WI38 (cell line): ENCODE measurements around the gene SLC22A4.

Experiments
- H3K4me3 ChIP-seq: 2 replicates; pipeline ENCODE4 v1.5.1; 2011; ENCODE audit warnings: low read depth, mild to moderate bottlenecking, control low read depth, low read length
- TF ChIP-seq, protein P1 (sequence below): IDR thresholded peaks from 2 replicates; pipeline ENCODE4 v1.5.1; 2012; ENCODE audit warnings: low read depth, mild to moderate bottlenecking, control low read depth, low read length

Gene SLC22A4

DNA sequence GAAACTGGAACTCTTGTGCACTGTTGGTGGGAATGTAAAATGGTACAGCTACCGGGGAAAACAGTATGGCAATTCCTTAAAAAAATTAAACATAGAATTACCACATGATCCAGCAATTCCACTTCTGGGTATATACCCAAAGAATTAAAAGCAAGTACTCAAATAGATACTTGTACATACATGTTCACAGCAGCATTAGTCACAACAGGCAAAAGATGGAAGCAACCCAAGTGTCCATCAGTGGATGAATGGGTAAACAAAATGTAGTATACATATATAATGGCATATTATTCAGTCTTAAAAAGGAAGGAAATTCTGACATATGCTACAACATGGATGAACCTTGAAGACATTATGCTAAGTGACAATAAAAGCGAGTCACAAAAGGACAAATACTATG lies 67.9 kb downstream of the SLC22A4 start:
- H3K4me3 ChIP-seq = no peak overlapping the region
- TF ChIP-seq, protein P1, sequence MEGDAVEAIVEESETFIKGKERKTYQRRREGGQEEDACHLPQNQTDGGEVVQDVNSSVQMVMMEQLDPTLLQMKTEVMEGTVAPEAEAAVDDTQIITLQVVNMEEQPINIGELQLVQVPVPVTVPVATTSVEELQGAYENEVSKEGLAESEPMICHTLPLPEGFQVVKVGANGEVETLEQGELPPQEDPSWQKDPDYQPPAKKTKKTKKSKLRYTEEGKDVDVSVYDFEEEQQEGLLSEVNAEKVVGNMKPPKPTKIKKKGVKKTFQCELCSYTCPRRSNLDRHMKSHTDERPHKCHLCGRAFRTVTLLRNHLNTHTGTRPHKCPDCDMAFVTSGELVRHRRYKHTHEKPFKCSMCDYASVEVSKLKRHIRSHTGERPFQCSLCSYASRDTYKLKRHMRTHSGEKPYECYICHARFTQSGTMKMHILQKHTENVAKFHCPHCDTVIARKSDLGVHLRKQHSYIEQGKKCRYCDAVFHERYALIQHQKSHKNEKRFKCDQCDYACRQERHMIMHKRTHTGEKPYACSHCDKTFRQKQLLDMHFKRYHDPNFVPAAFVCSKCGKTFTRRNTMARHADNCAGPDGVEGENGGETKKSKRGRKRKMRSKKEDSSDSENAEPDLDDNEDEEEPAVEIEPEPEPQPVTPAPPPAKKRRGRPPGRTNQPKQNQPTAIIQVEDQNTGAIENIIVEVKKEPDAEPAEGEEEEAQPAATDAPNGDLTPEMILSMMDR = no peak

DNA sequence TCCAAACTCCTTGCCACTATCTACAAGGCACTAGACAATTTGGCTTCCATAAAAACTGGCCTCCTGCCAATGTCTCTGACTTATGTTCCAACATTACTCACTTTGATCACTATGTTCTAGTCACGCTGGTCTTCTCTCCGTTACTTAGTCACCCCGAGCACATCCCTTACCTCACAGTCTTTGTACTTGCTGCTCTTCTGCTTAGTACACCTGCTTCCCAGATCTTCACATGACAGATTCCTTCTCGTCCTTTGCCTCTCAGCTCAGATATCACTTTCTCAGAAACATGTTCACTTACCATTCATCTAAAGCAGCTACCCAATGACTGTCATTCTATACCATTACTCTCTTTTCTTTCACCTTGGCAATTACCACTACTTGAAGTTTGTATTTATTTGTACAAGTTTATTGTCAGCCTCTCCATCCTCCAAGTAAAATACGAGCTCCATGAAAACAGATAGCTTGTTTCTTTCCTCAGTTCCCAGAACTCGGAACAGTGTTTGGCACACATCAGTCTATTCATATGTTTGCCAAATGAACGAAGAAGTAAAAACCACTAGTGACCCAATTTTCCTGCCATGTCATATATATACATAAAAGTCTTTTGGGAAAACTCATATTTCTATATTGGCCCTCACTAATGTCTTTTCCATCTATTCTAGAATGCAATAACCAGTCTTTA lies 69.4 kb downstream of the SLC22A4 start:
- TF ChIP-seq, protein P1 = no peak
- H3K4me3 ChIP-seq = no peak overlapping the region

DNA sequence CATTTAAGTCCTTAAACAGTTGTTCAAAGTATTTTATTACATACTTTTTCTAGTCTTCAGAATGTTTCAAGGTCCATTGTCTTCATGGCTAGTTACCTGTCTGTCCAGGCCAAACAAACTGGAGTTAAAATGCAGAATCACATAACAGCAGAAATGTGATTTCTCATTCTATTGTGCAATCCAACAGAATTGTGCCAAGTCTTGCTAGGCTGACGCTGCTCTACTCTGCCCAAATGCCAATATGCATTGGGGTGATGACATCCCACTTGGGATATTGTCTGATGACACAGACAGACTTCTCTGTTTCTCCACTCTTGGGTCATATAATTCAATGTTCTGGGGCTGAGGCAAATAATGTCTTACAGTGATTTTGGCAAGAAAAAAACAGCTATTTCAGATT lies 70.1 kb downstream of the SLC22A4 start:
- H3K4me3 ChIP-seq = no peak overlapping the region
- TF ChIP-seq, protein P1 = no peak

DNA sequence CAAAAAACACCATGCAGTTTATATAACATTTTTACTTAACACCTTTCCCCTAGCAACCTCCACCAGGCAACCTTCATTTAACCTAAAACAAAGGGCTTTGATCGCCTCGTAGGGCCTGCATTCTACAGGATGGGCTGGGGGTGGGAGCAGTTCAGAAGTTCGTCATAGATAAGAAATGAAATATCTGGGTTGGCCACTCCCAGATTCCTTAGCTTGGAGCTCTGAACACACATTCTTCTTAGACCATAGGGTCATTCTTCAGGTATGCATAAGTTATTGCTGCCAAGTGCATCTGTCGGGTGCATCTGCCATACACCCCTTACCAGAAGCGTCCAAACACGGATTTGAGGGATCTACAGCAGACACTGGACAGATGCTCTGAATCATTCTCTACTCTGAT lies 71.0 kb downstream of the SLC22A4 start:
- TF ChIP-seq, protein P1 = no peak

DNA sequence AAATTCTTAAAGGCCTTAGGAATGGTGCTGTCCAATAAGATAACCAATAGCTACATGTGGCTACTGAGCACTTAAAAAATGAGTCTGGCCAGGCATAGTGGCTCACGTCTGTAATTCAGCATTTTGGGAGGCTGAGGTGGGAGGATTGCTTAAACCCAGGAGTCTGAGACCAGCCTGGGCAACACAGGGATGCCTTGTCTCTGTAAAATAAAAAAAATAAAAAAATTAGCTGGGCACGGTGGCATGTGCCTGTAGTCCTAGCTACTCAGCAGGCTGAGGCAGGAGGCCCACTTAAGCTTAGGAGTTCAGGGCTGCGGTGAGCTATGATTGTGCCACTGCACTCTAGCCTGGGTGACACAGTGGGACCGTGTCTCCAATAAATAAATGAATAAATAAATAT lies 74.0 kb downstream of the SLC22A4 start:
- TF ChIP-seq, protein P1 = no peak
- no peak overlapping the region for H3K4me3 ChIP-seq

More for the DNA sequence above, 71.0 kb downstream of the SLC22A4 start:
- no peak overlapping the region for H3K4me3 ChIP-seq

DNA sequence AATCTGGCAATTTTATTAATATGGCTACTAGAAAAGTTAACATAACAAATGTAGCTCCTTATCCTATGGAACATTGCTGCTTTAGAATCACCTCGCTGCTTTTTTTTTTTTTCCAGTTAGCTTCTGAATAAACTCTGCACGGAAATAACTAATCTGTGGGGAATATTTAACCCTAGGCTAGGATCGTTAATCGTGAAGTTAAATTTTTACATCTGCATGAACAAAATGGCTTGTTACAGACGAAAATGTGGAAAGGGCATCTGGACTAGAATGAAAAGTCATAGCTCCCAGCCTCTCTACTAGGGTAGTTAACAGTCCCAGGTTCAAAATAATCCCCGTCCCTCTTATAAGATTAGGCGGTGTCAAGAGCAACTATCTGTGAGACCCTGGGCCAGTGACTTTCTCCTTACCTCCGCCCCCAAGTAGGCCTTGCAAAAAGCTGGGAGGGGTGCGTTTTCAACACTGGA lies 74.8 kb downstream of the SLC22A4 start:
- TF ChIP-seq, protein P1 = no peak
- H3K4me3 ChIP-seq = peak overlapping the region; percentile 60

DNA sequence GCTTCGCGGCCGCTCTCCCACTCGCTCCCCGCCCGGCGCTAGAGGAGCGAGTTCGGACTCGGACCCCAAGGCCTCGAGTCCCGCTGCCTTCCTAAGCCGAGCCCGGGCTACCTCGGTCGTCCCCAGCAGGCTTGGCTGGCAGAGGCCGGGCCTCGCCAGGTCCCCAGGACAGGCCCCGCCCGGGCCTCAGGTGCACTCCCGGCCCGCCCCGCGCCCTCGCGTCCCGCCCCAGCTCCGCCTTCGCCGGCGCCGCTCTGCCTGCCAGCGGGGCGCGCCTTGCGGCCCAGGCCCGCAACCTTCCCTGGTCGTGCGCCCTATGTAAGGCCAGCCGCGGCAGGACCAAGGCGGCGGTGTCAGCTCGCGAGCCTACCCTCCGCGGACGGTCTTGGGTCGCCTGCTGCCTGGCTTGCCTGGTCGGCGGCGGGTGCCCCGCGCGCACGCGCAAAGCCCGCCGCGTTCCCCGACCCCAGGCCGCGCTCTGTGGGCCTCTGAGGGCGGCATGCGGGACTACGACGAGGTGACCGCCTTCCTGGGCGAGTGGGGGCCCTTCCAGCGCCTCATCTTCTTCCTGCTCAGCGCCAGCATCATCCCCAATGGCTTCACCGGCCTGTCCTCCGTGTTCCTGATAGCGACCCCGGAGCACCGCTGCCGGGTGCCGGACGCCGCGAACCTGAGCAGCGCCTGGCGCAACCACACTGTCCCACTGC lies 75.4 kb downstream of the SLC22A4 start, which contains the start of gene SLC22A5:
SLC22A5 (plus strand) TSS at position 237 of the 707 bp plus-strand sequence; CDS start at position 500, 263 bp downstream.
- peak within 1 kb of the TSS; percentile 60 for H3K4me3 ChIP-seq
- TF ChIP-seq, protein P1 = no peak
